IMR-90 (cell line): ENCODE results near the gene RGS14. TPM values are rescaled to one million over a fixed set of nuclear protein-coding genes. Genes with fewer than 3 reads are reported as not detected.

ENCODE experiments used
- ATAC-seq: fragments of 200-7000 bp; cut with Tn5 transposase; 2 replicates; pipeline ENCODE4 v1.9.1; 2020; ENCODE audit warnings: low read depth, mild to moderate bottlenecking, moderate library complexity
- BruUV-seq: library from RNA; stranded (reverse); fragments of 400-500 nt; replicated peaks from 2 replicates; lab custom pipeline; 2021; lab: Mats Ljungman, UMichigan
- CTCF ChIA-PET: fragments of 300-600 bp; formaldehyde crosslinking; extraction: SDS; loops from one replicate; lab custom pipeline; 2021; ENCODE audit warnings: antibody characterized with exemption; lab: Yijun Ruan, JAX
- POLR2A ChIA-PET: fragments of 300-600 bp; sonication (Branson Sonifier 250); formaldehyde crosslinking; loops from one replicate; lab custom pipeline; 2022; ENCODE audit warnings: antibody characterized with exemption; ENCODE audit not compliant: unreplicated experiment; lab: Charles Lee
- DNase-seq: peaks from one replicate; pipeline ENCODE4 v3.0.0; 2013
- H2AFZ ChIP-seq: replicated peaks from 2 replicates; pipeline ENCODE3; 2013; ENCODE audit warnings: low read length, mild to moderate bottlenecking; ENCODE audit not compliant: poor library complexity
- H2AK5ac ChIP-seq: 2 replicates; pipeline ENCODE4 v1.6.1; 2013; ENCODE audit warnings: low read depth, low read length, inconsistent platforms
- H2AK9ac ChIP-seq: replicated peaks from 2 replicates; pipeline ENCODE3; 2013; ENCODE audit warnings: mild to moderate bottlenecking, low read depth, low read length, moderate library complexity; ENCODE audit not compliant: poor library complexity
- H2BK120ac ChIP-seq: 2 replicates; pipeline ENCODE4 v1.6.1; 2013; ENCODE audit warnings: low read depth, low read length, inconsistent platforms
- H2BK15ac ChIP-seq: 3 replicates; pipeline ENCODE4 v1.6.1; 2013; ENCODE audit warnings: low read depth, low read length, inconsistent platforms
- H2BK20ac ChIP-seq: 2 replicates; pipeline ENCODE4 v1.6.1; 2013; ENCODE audit warnings: low read depth, mild to moderate bottlenecking, inconsistent platforms, low read length, moderate library complexity
- H2BK5ac ChIP-seq: 2 replicates; pipeline ENCODE4 v1.6.1; 2013; ENCODE audit warnings: mild to moderate bottlenecking, low read depth, low read length, inconsistent platforms; ENCODE audit not compliant: poor library complexity, severe bottlenecking
- H3K14ac ChIP-seq: replicated peaks from 2 replicates; pipeline ENCODE4 v1.6.1; 2013; ENCODE audit warnings: low read depth, low read length, inconsistent platforms
- H3K18ac ChIP-seq: 2 replicates; pipeline ENCODE4 v1.6.1; 2013; ENCODE audit warnings: low read depth, low read length, control low read depth
- H3K23ac ChIP-seq: 2 replicates; pipeline ENCODE4 v1.6.1; 2013; ENCODE audit warnings: low read depth, low read length, inconsistent platforms
- H3K27ac ChIP-seq: 2 replicates; pipeline ENCODE4 v1.5.1; 2013; ENCODE audit warnings: mild to moderate bottlenecking, control low read depth, low read length; ENCODE audit not compliant: insufficient read depth
- H3K27me3 ChIP-seq: 2 replicates; pipeline ENCODE4 v1.6.1; 2013; ENCODE audit warnings: low read length; ENCODE audit not compliant: control insufficient read depth, insufficient read depth
- H3K36me3 ChIP-seq: 2 replicates; pipeline ENCODE4 v1.6.1; 2013; ENCODE audit warnings: low read length, mixed read lengths; ENCODE audit not compliant: control insufficient read depth, insufficient read depth
- H3K4ac ChIP-seq: 2 replicates; pipeline ENCODE4 v1.6.1; 2013; ENCODE audit warnings: low read depth, low read length, inconsistent platforms
- H3K4me1 ChIP-seq: 2 replicates; pipeline ENCODE4 v1.6.1; 2013; ENCODE audit warnings: low read length, mixed read lengths; ENCODE audit not compliant: control insufficient read depth, insufficient read depth
- H3K4me2 ChIP-seq: 2 replicates; pipeline ENCODE4 v1.6.1; 2013; ENCODE audit warnings: low read depth, mild to moderate bottlenecking, control low read depth, low read length, moderate library complexity
- H3K4me3 ChIP-seq: 2 replicates; pipeline ENCODE4 v1.5.1; 2013; ENCODE audit warnings: low read depth, mild to moderate bottlenecking, control low read depth, low read length, moderate library complexity; ENCODE audit not compliant: insufficient read depth
- H3K56ac ChIP-seq: 2 replicates; pipeline ENCODE4 v1.6.1; 2013; ENCODE audit warnings: low read length, inconsistent platforms; ENCODE audit not compliant: insufficient read depth; ENCODE audit errors: extremely low read depth
- H3K79me1 ChIP-seq, 2 experiments: 2 replicates each; pipeline ENCODE4 v1.6.1; 2013; ENCODE audit warnings: low read length in 2 of 2, inconsistent platforms in 1 of 2, low read depth in 1 of 2
- H3K9ac ChIP-seq: 2 replicates; pipeline ENCODE4 v1.6.1; 2013; ENCODE audit warnings: low read depth, low read length, control low read depth
- H3K9me1 ChIP-seq: 2 replicates; pipeline ENCODE4 v1.6.1; 2013; ENCODE audit warnings: low read length, inconsistent platforms; ENCODE audit not compliant: insufficient read depth
- H3K9me3 ChIP-seq: 2 replicates; pipeline ENCODE4 v1.6.1; 2013; ENCODE audit warnings: low read length; ENCODE audit not compliant: control insufficient read depth, insufficient read depth
- H4K20me1 ChIP-seq: 2 replicates; pipeline ENCODE4 v1.6.1; 2013; ENCODE audit warnings: low read length, inconsistent platforms; ENCODE audit not compliant: insufficient read depth
- H4K5ac ChIP-seq: 2 replicates; pipeline ENCODE4 v1.6.1; 2013; ENCODE audit warnings: mild to moderate bottlenecking, low read depth, low read length, control low read depth
- H4K8ac ChIP-seq, 2 experiments: 2 replicates each; pipeline ENCODE4 v1.6.1; 2013; ENCODE audit warnings: low read depth in 2 of 2, low read length in 2 of 2, control low read depth in 1 of 2, inconsistent platforms in 1 of 2
- H4K91ac ChIP-seq: 2 replicates; pipeline ENCODE4 v1.6.1; 2013; ENCODE audit warnings: low read depth, low read length, inconsistent platforms; ENCODE audit not compliant: insufficient read depth
- BHLHE40 ChIP-seq: fragments of 150-350 bp; IDR thresholded peaks from 2 replicates; pipeline ENCODE4 v1.6.1; 2016; ENCODE audit warnings: mild to moderate bottlenecking, low read depth, low read length
- CHD1 ChIP-seq: IDR thresholded peaks from 2 replicates; pipeline ENCODE4 v1.6.1; 2012; ENCODE audit warnings: low read depth, low read length, improper control_type of control experiment
- CTCF ChIP-seq: conservative IDR thresholded peaks from 2 replicates; pipeline ENCODE4 v1.5.1; 2012; ENCODE audit warnings: mild to moderate bottlenecking, low read depth, low read length, improper control_type of control experiment
- ELK1 ChIP-seq: fragments of 150-350 bp; IDR thresholded peaks from 2 replicates; pipeline ENCODE4 v1.6.1; 2016; ENCODE audit warnings: low read depth, mild to moderate bottlenecking, low read length, moderate library complexity, borderline replicate concordance
- RAD21 ChIP-seq: IDR thresholded peaks from 2 replicates; pipeline ENCODE4 v1.6.1; 2012; ENCODE audit warnings: low read length, improper control_type of control experiment
- RFX5 ChIP-seq: IDR thresholded peaks from 2 replicates; pipeline ENCODE4 v1.8.0; 2012; ENCODE audit warnings: low read depth, mild to moderate bottlenecking, low read length, moderate library complexity
- USF2 ChIP-seq: fragments of 150-350 bp; IDR thresholded peaks from 2 replicates; pipeline ENCODE4 v1.6.1; 2017; ENCODE audit warnings: mild to moderate bottlenecking, antibody characterized with exemption, low read length, low read depth
- WGBS, 2 experiments: methylation state at CpG; one replicate each; pipeline versions ENCODE4 v1.1.5 to v1.1.7; 2013; ENCODE audit warnings: missing lambda C conversion rate in 2 of 2; ENCODE audit not compliant: insufficient read length in 1 of 2; ENCODE audit errors: extremely low coverage in 2 of 2; 5-methylcytosine and 5-hydroxymethylcytosine counted together
- dilution Hi-C: fragments of 300-500 bp; cut with HindIII; formaldehyde crosslinking; loops from one replicate; pipeline ENCODE4 v1.14.3; 2018; ENCODE audit warnings: low sequenced_read_pairs; ENCODE audit not compliant: unreplicated experiment
- in situ Hi-C: fragments of 300-500 bp; cut with MboI; formaldehyde crosslinking; loops from 3 replicates; pipeline ENCODE4 v1.14.3; 2019; ENCODE audit warnings: low sequenced_read_pairs, inconsistent platforms, mixed read lengths
- intact Hi-C: fragments of 100-400 bp; cut with micrococcal nuclease; formaldehyde crosslinking; loops from 2 replicates; pipeline ENCODE4 v1.10.0; 2022
- polyA plus RNA-seq, 3 experiments: library from polyadenylated mRNA; depleted of rRNA; stranded (reverse); fragments of >200 nt; gene quantifications; 2 replicates each; pipeline ENCODE4 v1.2.3, GENCODE V29; 2012; ENCODE audit warnings: low replicate concordance in 1 of 3
- total RNA-seq: library from RNA; depleted of rRNA; stranded (reverse); fragments of >200 nt; gene quantifications from 2 replicates; pipeline ENCODE4 v1.2.3, GENCODE V29; 2012

Gene RGS14
- total and polyA plus RNA-seq, 2 of the 4 experiments (the other 2 are of a cell fraction), result 1.1 to 6.5 TPM

DNA sequence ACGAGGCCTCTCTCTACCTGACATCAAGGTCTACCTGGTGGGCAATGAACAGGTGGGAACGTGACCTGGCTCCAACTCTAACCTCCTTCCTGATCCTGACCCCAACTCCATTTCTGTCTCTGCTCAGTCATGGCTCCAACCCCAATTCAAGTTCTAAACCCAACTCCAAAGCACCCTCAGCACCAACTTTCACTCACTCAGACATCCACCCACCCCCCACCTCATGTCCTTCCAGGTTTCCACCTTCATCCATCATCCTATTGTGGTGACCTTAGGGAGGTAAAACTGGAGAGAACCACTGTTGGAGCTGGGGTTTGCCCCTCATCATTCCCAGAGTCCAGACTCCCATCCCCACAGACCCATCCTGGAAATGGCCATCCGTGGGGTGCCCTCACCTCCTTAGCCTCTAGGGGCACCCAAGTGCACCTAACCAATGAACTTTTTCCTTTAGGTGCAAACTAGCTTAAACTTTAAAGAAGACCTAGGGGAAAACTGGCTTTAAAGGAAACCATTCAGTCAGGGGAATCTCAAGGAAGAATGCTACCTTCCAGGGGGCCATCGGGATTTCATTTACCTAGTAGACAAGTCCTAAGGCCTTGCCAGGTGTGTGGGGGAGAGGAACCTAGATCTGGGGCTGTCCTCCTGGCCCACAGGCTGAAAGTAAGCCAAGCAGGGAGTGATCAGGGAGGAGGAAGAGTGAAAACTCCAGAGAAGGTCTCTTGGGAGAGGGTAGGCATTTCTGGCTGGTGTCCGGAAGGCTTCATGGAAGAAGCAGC is 11.3 kb downstream of the RGS14 start:
- H3K9me3 ChIP-seq, result no peaks in the 10 kb centered on the region
- in situ Hi-C loops, result no loop called here
- H2BK120ac ChIP-seq, result no peak overlapping the region
- peak overlapping the region; percentile 75 for H2AK9ac ChIP-seq
- H2BK15ac ChIP-seq, result no peak overlapping the region
- peak overlapping the region; percentile 44 for H2AFZ ChIP-seq
- H3K9ac ChIP-seq, result no peak overlapping the region
- no peak overlapping the region for H3K4me3 ChIP-seq
- H3K27me3 ChIP-seq, result peaks cover 4% of the 10 kb centered on the region; the same call in 1 of the 2 replicates
- H3K9me1 ChIP-seq, result no peaks in the 10 kb centered on the region
- intact Hi-C loops, result no loop called here
- no peak overlapping the region for H3K4me2 ChIP-seq
- H3K79me1 ChIP-seq, result no peaks in the 10 kb centered on the region
- no peak overlapping the region for H3K56ac ChIP-seq
- no peak overlapping the region for H3K14ac ChIP-seq
- WGBS, 2 experiments, result 84% methylated on average over 3 of the region's 5 CpGs; no CpG with 5 or more reads in 1 of the 2 experiments
- BruUV-seq, result no TSS peak
- no peaks in the 10 kb centered on the region; the same call in none of the 2 replicates for H4K20me1 ChIP-seq
- no peak overlapping the region for H3K18ac ChIP-seq
- no peak overlapping the region for H2BK20ac ChIP-seq
- ChIA-PET CTCF (interaction anchor here (0.6 to 1.3 kb wide), 4 partner anchors 12 to 96 kb away, joined by 3 to 7 read pairs (median 4); no protein-coding TSS in a partner anchor), POLR2A (no interaction called here)
- no peak overlapping the region for H3K4ac ChIP-seq
- dilution Hi-C loops, result no loop called here
- H3K27ac ChIP-seq, result no peak overlapping the region
- no peak overlapping the region for H4K5ac ChIP-seq
- no peak overlapping the region for H3K23ac ChIP-seq
- H4K8ac ChIP-seq, result no peak overlapping the region
- H2AK5ac ChIP-seq, result no peak overlapping the region
- H3K4me1 ChIP-seq, result peaks cover 11% of the 10 kb centered on the region; the same call in 1 of the 2 replicates
- ATAC-seq (0 out of 2 replicates have a peak, but pooled peaks have one; percentile 13), DNase-seq (no peak)
- no peak overlapping the region for H4K91ac ChIP-seq
- H3K36me3 ChIP-seq, result no peaks in the 10 kb centered on the region
- H2BK5ac ChIP-seq, result no peak overlapping the region
- TF ChIP-seq BHLHE40 (no peak), RAD21 (peak; percentile 20; the same call in 1 of the 2 replicates), CHD1 (no peak), CTCF (peak; percentile 56), USF2 (no peak), ELK1 (no peak), RFX5 (no peak)
